ENCODE measurements around the gene RAD51. TPM values are rescaled to one million over a fixed set of nuclear protein-coding genes. Genes with fewer than 3 reads are reported as not detected.

RAD51 gene
- total RNA-seq, 4 donors from 2014 or later, result 0.56 to 0.75 (median 0.60) TPM; not detected in 1

GRCh38 chr15:40706121-40706520, 11.1 kb downstream of the RAD51 start:
- TF ChIP-seq POLR2A (IDR thresholded peaks at IDR 0.05), result no peak
- no peak for TF ChIP-seq CTCF (IDR thresholded peaks at IDR 0.05 in 4 of 5, conservative IDR thresholded peaks at IDR 0.05 in 1 of 5)
- in situ Hi-C loops (cut with MboI; ENCODE audit: low sequenced_read_pairs in 4 of 4), result no loop called here
- H3K27me3 ChIP-seq, result no peaks in the 10 kb centered on the region
- ATAC-seq (no peak), DNase-seq (no peak)
- no peaks in the 10 kb centered on the region for H3K9me3 ChIP-seq
- intact Hi-C loops (cut with DNase I; ENCODE audit: low total_unique reads), result no loop called here
- no peaks in the 10 kb centered on the region for H3K4me1 ChIP-seq
- H3K36me3 ChIP-seq, result no peaks in the 10 kb centered on the region
- H3K27ac ChIP-seq, result no peak overlapping the region
- H3K4me3 ChIP-seq, result no peak overlapping the region

GRCh38 chr15:40714144-40714543, 19.2 kb downstream of the RAD51 start:
- Histone ChIP-seq H3K36me3 (no peaks in the 10 kb centered on the region), H3K9me3 (no peaks in the 10 kb centered on the region), H3K27ac (no peak overlapping the region), H3K27me3 (no peaks in the 10 kb centered on the region), H3K4me3 (no peak overlapping the region), H3K4me1 (no peaks in the 10 kb centered on the region)
- DNase-seq, result no peak
- no peak for ATAC-seq
- intact Hi-C loops (cut with DNase I; ENCODE audit: low total_unique reads), result no loop called here
- TF ChIP-seq POLR2A (IDR thresholded peaks at IDR 0.05) (no peak), CTCF (IDR thresholded peaks at IDR 0.05 in 4 of 5, conservative IDR thresholded peaks at IDR 0.05 in 1 of 5) (no peak)
- in situ Hi-C loops (cut with MboI; ENCODE audit: low sequenced_read_pairs in 4 of 4), result no loop called here

DNA sequence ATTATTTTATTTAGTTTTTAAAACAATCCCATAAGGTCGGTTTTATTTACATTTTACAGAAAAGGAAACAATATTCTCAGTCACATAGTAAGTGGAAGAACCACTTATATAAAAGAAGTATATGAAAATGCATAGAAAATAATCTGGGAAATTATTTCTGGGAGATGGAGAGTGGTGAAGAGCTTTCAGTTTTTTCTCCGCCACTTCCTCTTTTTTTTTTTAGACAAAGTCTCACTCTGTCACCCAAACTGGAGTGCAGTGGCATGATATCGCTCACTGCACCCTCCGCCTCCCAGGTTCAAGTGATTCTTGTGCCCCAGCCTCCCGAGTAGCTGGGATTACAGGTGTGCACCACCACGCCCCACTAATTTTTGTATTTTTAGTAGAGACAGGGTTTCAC, 21.2 kb downstream of the RAD51 start:
- ATAC-seq, result no peak
- in situ Hi-C loops (cut with MboI; ENCODE audit: low sequenced_read_pairs in 4 of 4) (no loop called here), intact Hi-C loops (cut with DNase I; ENCODE audit: low total_unique reads) (no loop called here)

GRCh38 chr15:40721701-40722100, 26.7 kb downstream of the RAD51 start:
- no peak overlapping the region for H3K4me3 ChIP-seq
- H3K27ac ChIP-seq, result no peak overlapping the region
- no peaks in the 10 kb centered on the region for H3K9me3 ChIP-seq
- intact Hi-C loops (cut with DNase I; ENCODE audit: low total_unique reads), result no loop called here
- no peaks in the 10 kb centered on the region for H3K4me1 ChIP-seq
- H3K36me3 ChIP-seq, result no peaks in the 10 kb centered on the region
- in situ Hi-C loops (cut with MboI; ENCODE audit: low sequenced_read_pairs in 4 of 4), result no loop called here
- no peak for ATAC-seq
- DNase-seq, result no peak
- H3K27me3 ChIP-seq, result no peaks in the 10 kb centered on the region
- no peak for TF ChIP-seq POLR2A (IDR thresholded peaks at IDR 0.05)
- no peak for TF ChIP-seq CTCF (IDR thresholded peaks at IDR 0.05 in 4 of 5, conservative IDR thresholded peaks at IDR 0.05 in 1 of 5)

More for the DNA sequence above, 21.2 kb downstream of the RAD51 start:
- Histone ChIP-seq H3K9me3 (no peaks in the 10 kb centered on the region), H3K36me3 (no peaks in the 10 kb centered on the region), H3K27ac (no peak overlapping the region), H3K4me3 (no peak overlapping the region), H3K4me1 (no peaks in the 10 kb centered on the region), H3K27me3 (no peaks in the 10 kb centered on the region)
- no peak for DNase-seq
- no peak for TF ChIP-seq CTCF (IDR thresholded peaks at IDR 0.05 in 4 of 5, conservative IDR thresholded peaks at IDR 0.05 in 1 of 5)
- no peak for TF ChIP-seq POLR2A (IDR thresholded peaks at IDR 0.05)

DNA sequence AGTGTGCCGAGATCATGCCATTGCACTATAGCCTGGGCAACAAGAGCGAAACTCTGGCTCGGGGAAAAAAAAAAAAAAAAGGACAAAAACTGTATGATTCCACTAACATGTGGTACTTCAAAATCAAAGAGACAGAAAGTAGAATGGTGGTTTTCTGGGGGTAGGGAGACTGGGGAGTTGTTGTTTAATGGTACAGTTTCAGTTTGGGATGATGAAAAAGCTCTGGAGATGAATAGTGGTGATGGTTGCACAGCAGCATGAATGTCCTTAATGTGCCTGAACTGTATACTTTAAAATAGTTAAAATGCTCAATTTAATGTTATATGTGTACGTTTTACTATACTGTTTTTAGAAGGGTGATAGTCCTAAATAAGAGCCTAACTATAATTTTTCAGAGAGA, 27.4 kb downstream of the RAD51 start:
- TF ChIP-seq CTCF (IDR thresholded peaks at IDR 0.05 in 4 of 5, conservative IDR thresholded peaks at IDR 0.05 in 1 of 5) (no peak), POLR2A (IDR thresholded peaks at IDR 0.05) (no peak)
- H3K4me3 ChIP-seq, result no peak overlapping the region
- intact Hi-C loops (cut with DNase I; ENCODE audit: low total_unique reads) (no loop called here), in situ Hi-C loops (cut with MboI; ENCODE audit: low sequenced_read_pairs in 4 of 4) (no loop called here)
- H3K27ac ChIP-seq, result no peak overlapping the region
- H3K27me3 ChIP-seq, result no peaks in the 10 kb centered on the region
- ATAC-seq, result no peak
- DNase-seq, result no peak
- no peaks in the 10 kb centered on the region for H3K36me3 ChIP-seq
- H3K4me1 ChIP-seq, result no peaks in the 10 kb centered on the region
- no peaks in the 10 kb centered on the region for H3K9me3 ChIP-seq
